ENCODE measurements around the gene CCDC110. TPM values are rescaled to one million over a fixed set of nuclear protein-coding genes. Genes with fewer than 3 reads are reported as not detected.

Gene CCDC110
- total RNA-seq, 1 donor from 2014 or later: 0.75 TPM

GRCh38 chr4:185429660-185430059 is 41.9 kb downstream of the CCDC110 start:
- no peak for TF ChIP-seq CTCF (IDR thresholded peaks at IDR 0.05)
- H3K4me1 ChIP-seq: peaks cover 3% of the 10 kb centered on the region
- H3K27me3 ChIP-seq: no peaks in the 10 kb centered on the region
- intact Hi-C loops (cut with DNase I): no loop called here
- no peaks in the 10 kb centered on the region for H3K36me3 ChIP-seq
- no peak overlapping the region for H3K27ac ChIP-seq
- no peaks in the 10 kb centered on the region for H3K9me3 ChIP-seq
- no peak for ATAC-seq
- no peak for DNase-seq
- no peak overlapping the region for H3K4me3 ChIP-seq

GRCh38 chr4:185426960-185427688 is 44.4 kb downstream of the CCDC110 start:
- ATAC-seq (no peak), DNase-seq (no peak)
- no peak for TF ChIP-seq CTCF (IDR thresholded peaks at IDR 0.05)
- Histone ChIP-seq H3K27me3 (no peaks in the 10 kb centered on the region), H3K27ac (no peak overlapping the region), H3K36me3 (peaks cover 1% of the 10 kb centered on the region), H3K4me1 (peaks cover 17% of the 10 kb centered on the region), H3K9me3 (no peaks in the 10 kb centered on the region), H3K4me3 (no peak overlapping the region)
- intact Hi-C loops (cut with DNase I): no loop called here

GRCh38 chr4:185425647-185426352 is 45.7 kb downstream of the CCDC110 start, which contains the start of gene UFSP2:
TSS of gene UFSP2 (minus strand) at chr4:185425964. CDS start at chr4:185425868, 96 bp downstream.
- DNase-seq (peak; percentile 92), ATAC-seq (peak; percentile 96)
- Histone ChIP-seq H3K4me1 (peaks cover 17% of the 10 kb centered on the region), H3K36me3 (peaks cover 12% of the 10 kb centered on the region), H3K27me3 (no peaks in the 10 kb centered on the region), H3K27ac (peak within 1 kb of the TSS; percentile 99), H3K4me3 (peak within 1 kb of the TSS; percentile 79), H3K9me3 (no peaks in the 10 kb centered on the region)
- intact Hi-C loops (cut with DNase I): no loop called here
- no peak for TF ChIP-seq CTCF (IDR thresholded peaks at IDR 0.05)

GRCh38 chr4:185424905-185425646 is 46.5 kb downstream of the CCDC110 start:
- H3K9me3 ChIP-seq: no peaks in the 10 kb centered on the region
- DNase-seq: no peak
- peaks cover 12% of the 10 kb centered on the region for H3K36me3 ChIP-seq
- no peak for TF ChIP-seq CTCF (IDR thresholded peaks at IDR 0.05)
- peaks cover 22% of the 10 kb centered on the region for H3K4me1 ChIP-seq
- H3K27ac ChIP-seq: peak overlapping the region; percentile 99
- ATAC-seq: peak; percentile 54
- intact Hi-C loops (cut with DNase I): no loop called here
- peak overlapping the region; percentile 79 for H3K4me3 ChIP-seq
- H3K27me3 ChIP-seq: no peaks in the 10 kb centered on the region

- ATAC-seq (no peak), DNase-seq (no peak)
- H3K36me3 ChIP-seq: peaks cover 37% of the 10 kb centered on the region
- peaks cover 22% of the 10 kb centered on the region for H3K4me1 ChIP-seq
- intact Hi-C loops (cut with DNase I): no loop called here
- TF ChIP-seq CTCF (IDR thresholded peaks at IDR 0.05): no peak
- H3K9me3 ChIP-seq: no peaks in the 10 kb centered on the region
- H3K4me3 ChIP-seq: no peak overlapping the region
- H3K27me3 ChIP-seq: no peaks in the 10 kb centered on the region
- no peak overlapping the region for H3K27ac ChIP-seq
These were observed 50.0 kb downstream of the CCDC110 start for GRCh38 chr4:185421366-185422124.
